ENCODE measurements around the gene NREP. TPM values are rescaled to one million over a fixed set of nuclear protein-coding genes. Genes with fewer than 3 reads are reported as not detected.

NREP gene
- total and polyA plus RNA-seq, 8 donors = 33.9 to 1,154 (median 1,003) TPM

- Histone ChIP-seq H3K27ac (no peak overlapping the region), H3K4me1 (peaks cover 5 to 20% of the 10 kb centered on the region in 2 donors), H3K4me3 (no peak overlapping the region), H3K27me3 (no peaks in the 10 kb centered on the region), H3K9me3 (no peaks in the 10 kb centered on the region), H3K36me3 (no peaks in the 10 kb centered on the region)
- TF ChIP-seq, protein P1, sequence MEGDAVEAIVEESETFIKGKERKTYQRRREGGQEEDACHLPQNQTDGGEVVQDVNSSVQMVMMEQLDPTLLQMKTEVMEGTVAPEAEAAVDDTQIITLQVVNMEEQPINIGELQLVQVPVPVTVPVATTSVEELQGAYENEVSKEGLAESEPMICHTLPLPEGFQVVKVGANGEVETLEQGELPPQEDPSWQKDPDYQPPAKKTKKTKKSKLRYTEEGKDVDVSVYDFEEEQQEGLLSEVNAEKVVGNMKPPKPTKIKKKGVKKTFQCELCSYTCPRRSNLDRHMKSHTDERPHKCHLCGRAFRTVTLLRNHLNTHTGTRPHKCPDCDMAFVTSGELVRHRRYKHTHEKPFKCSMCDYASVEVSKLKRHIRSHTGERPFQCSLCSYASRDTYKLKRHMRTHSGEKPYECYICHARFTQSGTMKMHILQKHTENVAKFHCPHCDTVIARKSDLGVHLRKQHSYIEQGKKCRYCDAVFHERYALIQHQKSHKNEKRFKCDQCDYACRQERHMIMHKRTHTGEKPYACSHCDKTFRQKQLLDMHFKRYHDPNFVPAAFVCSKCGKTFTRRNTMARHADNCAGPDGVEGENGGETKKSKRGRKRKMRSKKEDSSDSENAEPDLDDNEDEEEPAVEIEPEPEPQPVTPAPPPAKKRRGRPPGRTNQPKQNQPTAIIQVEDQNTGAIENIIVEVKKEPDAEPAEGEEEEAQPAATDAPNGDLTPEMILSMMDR (IDR thresholded peaks at IDR 0.05) = no peak
- DNase-seq (peak in 2 of 4 donors; percentile 42 to 47), ATAC-seq (peak; percentile 28)
- intact Hi-C loops (cut with DNase I) = no loop called here
Observed at GRCh38 chr5:111779922-111780292, 22.9 kb upstream of the NREP start.

- intact Hi-C loops (cut with DNase I) = no loop called here
- peaks cover 10 to 25% of the 10 kb centered on the region in 2 donors for H3K4me1 ChIP-seq
- H3K9me3 ChIP-seq = no peaks in the 10 kb centered on the region
- TF ChIP-seq, protein P1 (IDR thresholded peaks at IDR 0.05) = no peak
- no peak overlapping the region for H3K27ac ChIP-seq
- ATAC-seq = no peak
- H3K4me3 ChIP-seq = no peak overlapping the region
- no peaks in the 10 kb centered on the region for H3K36me3 ChIP-seq
- no peaks in the 10 kb centered on the region for H3K27me3 ChIP-seq
- DNase-seq = no peak
Observed at GRCh38 chr5:111779260-111779921, 22.4 kb upstream of the NREP start.

DNA sequence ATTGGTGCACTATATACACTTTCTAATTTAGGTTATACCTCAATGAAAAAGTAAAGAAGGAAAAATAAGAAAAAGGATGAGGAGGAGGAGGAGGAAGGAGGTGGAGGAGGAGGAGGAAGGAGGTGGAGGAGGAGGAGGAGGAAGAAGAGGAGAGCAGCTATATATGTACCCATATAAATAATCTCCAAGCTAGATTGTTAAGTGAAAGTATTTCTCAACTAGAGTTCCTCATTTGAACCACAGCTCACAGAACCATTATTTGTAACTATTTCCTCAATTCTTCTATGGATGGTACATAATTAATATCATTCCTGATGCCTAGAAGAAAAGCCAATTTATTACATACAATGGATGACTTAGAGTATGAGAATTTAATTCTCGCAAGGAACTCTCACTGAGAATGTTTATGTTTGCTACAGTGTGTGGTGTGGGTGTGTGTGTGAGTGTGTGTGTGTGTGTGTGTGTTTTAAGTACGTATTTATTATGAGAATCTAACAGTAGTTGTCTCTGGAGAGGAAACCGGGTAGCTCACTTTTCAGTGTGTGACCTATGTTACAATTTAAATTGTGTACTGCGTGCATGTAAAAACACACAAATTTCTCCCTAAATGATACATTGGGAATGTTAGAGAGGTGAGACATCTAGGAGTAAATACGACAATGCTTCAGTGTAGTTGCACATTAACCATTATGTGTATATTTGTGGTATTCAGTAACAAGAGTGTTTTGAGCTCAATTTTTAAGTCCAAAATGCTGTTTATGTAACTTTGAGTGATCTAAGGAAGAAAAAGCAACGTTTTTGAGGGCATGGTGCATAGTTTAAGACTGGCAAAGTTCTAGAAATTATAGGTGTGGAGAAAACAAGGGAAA, 20.2 kb upstream of the NREP start:
- TF ChIP-seq, protein P1 (IDR thresholded peaks at IDR 0.05) = no peak
- H3K4me1 ChIP-seq = peaks cover 10 to 31% of the 10 kb centered on the region in 2 donors
- intact Hi-C loops (cut with DNase I) = no loop called here
- no peak for ATAC-seq
- no peaks in the 10 kb centered on the region for H3K9me3 ChIP-seq
- no peak for DNase-seq
- H3K27me3 ChIP-seq = no peaks in the 10 kb centered on the region
- H3K36me3 ChIP-seq = no peaks in the 10 kb centered on the region
- H3K27ac ChIP-seq = no peak overlapping the region
- H3K4me3 ChIP-seq = no peak overlapping the region

GRCh38 chr5:111775224-111775623, 18.2 kb upstream of the NREP start:
- Histone ChIP-seq H3K9me3 (no peaks in the 10 kb centered on the region), H3K4me3 (no peak overlapping the region), H3K27ac (peak overlapping the region in 1 of 2 donors; percentile 13), H3K27me3 (no peaks in the 10 kb centered on the region), H3K36me3 (no peaks in the 10 kb centered on the region), H3K4me1 (peaks cover 10 to 30% of the 10 kb centered on the region in 2 donors)
- no peak for DNase-seq
- ATAC-seq = peak; percentile 70
- intact Hi-C loops (cut with DNase I) = no loop called here
- TF ChIP-seq, protein P1 (IDR thresholded peaks at IDR 0.05) = no peak

- Histone ChIP-seq H3K27me3 (no peaks in the 10 kb centered on the region), H3K27ac (no peak overlapping the region), H3K36me3 (no peaks in the 10 kb centered on the region), H3K9me3 (no peaks in the 10 kb centered on the region), H3K4me3 (no peak overlapping the region), H3K4me1 (peaks cover 10 to 23% of the 10 kb centered on the region in 2 donors)
- intact Hi-C loops (cut with DNase I) = no loop called here
- TF ChIP-seq, protein P1 (IDR thresholded peaks at IDR 0.05) = no peak
- DNase-seq (peak in 3 of 4 donors; percentile 66 to 71 (median 67)), ATAC-seq (peak; percentile 88)
Observed at GRCh38 chr5:111774525-111774924, 17.5 kb upstream of the NREP start.
